Measurements from ENCODE around the gene RAB29.
"Not testable (repeated sequence)": the region's sequence is repeated elsewhere in the genome, so short reads cannot be mapped to it uniquely, and the experiment has no call there.

RAB29 gene
- total RNA-seq, result 35.8 to 109 (median 55.4) reads per million in 17 experiments

DNA sequence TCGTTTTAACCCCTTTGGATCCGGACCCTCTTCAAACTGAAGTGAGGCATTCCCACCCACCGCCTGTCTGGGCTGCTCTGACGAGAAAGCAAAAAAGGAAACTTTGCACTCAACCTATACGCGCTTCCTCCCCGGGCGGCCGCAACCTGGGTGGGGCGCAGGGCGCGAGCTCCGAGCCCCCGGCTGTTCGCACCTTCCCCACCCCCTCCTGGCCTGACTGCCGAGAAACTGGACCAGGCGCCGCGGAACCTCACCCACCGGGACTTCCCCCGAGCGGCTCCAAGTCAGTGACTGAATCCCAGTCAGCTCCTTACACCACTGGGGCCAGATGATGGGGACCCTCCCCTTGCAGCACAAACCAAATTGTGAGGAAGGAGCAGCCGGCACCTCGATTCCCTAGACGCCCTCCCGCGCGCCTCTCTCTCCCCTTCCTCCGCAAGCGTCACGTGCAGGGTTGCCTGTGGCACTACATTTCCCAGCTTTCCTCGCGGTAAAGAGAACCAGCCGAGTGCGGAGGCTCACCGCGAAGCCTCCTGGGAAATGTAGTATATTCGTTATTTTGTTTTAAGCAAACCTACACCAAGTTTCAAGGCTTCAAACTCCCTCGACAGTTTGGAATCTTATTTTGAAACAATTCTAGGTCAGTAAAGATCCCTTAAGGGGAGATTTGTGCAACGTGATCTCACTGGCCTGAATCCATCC lies at the start of gene RAB29:
Gene RAB29 (minus strand): TSS at position 468 of the 702 bp plus-strand sequence. CDS start 526 bp downstream, outside the sequence.
- peak; percentile 83 to 92 (median 89) for DNase-seq

- peak in 1 of 4 experiments; percentile 16 for DNase-seq
Measured at GRCh38 chr1:205824180-205824579, 48.9 kb upstream of the RAB29 start.

GRCh38 chr1:205823260-205823659 lies 48.0 kb upstream of the RAB29 start:
- not testable (repeated sequence) for DNase-seq

DNA sequence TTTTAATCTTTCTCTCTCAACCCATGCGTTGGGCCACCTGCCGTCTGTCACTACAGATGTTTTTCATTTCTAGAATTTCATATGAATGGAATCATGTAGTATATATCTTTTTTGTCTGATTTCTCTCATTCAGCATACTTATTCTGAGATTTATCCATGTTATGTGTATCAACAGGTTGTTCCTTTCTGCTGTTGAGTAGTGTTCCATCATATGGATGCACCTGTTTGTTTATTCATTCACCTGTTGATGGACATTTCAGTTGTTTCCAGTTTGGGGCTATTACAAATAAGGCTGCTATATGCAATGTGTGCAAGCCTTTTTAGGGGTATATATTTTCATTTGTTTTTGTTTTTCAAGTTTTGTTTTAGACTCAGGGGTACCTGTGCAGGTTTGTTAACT lies 47.1 kb upstream of the RAB29 start:
- DNase-seq, result no peak

DNA sequence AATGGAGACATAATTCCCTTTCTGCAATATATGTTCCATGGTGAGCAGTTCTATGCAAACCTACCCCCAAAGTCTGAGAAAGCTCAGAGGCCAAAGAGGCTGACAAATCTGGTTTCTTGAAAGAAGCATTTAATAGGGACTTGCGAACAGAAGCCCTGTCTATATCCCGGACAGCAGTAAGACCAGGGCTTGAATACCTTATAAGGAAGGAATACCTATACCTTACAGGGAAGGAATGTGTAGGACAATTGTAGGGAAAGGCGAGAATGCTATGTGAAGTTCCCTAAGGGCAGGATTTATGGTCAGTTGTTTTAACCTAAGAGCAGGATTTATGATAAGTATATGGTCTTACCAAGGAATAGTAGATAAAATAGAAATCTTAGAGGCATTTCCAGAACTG lies 42.7 kb upstream of the RAB29 start:
- no peak for DNase-seq

DNA sequence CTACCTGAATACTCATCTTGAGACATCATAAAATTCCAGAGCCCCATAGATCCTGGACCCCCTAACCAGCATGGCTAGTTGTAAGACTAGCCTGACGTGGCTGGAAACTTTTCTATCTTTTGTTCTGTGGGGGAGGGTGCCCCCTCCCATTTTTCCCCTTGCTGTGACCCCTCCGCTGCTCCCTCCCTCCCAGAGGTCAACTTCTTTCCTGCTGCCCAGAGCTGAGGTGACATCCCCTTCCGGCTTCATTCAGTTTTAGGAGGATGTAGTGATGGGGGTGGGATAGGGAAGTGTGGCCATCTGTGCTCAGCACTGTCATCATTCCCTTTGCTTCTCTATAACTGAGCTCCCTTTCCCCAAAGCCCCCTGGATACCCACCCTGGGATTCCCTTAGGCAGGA lies 42.1 kb upstream of the RAB29 start:
- no peak for DNase-seq

DNA sequence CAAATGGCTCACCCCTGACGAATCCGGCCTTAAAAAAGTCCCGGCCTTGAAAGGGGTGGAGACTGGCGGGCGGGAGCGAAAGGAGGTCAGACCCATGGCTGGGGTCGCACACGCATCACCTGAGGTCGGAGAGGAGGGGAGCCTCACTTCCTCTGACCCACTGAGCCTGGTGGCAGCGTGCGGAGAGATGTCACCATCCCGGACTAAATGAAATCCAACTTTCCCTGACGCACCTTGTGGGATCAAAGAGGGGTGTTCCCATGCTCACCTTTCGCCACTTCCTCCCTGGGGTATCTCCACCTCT lies 38.4 kb upstream of the RAB29 start:
- DNase-seq, result peak in 1 of 4 experiments; percentile 22

GRCh38 chr1:205812878-205813754 lies 37.8 kb upstream of the RAB29 start, which contains the start of gene SLC41A1:
Gene SLC41A1 (minus strand): TSS chr1:205813198. CDS start chr1:205810441, 2,757 bp downstream.
- peak; percentile 86 to 96 (median 92) for DNase-seq

DNA sequence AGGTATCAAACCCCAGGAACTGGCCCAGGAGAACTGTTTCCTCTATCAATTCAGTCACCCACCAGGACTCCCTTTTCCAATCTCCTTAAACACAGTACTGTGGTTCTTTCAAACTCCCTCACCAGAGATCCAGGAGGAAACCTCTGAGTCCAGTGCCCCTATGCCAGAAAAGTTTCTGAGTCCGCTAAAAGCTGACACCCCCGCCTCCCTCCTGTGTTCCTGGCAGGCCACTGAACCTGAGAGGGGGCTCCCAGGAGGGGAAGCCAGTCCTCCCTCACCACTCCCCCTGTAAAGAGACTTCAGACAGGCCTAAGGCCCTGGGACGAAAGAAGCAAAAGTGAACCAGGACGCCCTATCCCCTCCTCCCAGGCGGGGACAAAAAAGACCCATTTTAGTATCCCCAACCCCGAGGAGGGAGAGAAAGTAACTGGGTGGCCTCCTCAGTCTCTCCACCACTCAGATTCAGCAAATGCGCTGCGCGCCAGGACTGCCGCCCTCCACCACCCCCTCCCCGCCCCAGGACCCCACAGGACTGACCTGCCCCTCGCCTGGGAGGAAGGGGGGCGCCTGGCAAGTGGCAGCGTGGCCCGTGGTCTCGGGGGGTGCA lies 37.1 kb upstream of the RAB29 start:
- DNase-seq, result no peak

- no peak for DNase-seq
Measured at GRCh38 chr1:205811660-205812059, 36.4 kb upstream of the RAB29 start.

- DNase-seq, result no peak
Measured at GRCh38 chr1:205810448-205811157, 35.3 kb upstream of the RAB29 start.

GRCh38 chr1:205809942-205810345 lies 34.7 kb upstream of the RAB29 start:
- DNase-seq, result no peak

DNA sequence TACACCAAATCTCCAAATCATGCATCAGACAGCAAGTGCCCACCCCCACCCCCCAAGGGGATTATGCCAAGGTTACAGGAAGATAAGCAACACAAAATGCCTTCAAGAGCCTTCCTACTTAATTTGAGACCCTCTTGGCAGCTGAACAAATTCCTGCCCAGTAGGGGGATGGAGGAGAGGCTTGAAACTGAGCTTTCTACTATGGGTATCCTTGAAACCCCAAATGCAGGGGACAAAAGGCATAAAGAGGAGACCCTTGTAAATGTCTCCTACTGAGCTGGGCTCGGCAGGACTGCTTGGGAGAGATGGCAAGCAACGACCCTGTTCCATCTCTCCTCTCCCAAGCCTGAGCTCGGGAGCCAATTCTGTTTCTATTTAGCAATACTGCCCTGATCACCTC lies 34.2 kb upstream of the RAB29 start:
- DNase-seq, result no peak

DNA sequence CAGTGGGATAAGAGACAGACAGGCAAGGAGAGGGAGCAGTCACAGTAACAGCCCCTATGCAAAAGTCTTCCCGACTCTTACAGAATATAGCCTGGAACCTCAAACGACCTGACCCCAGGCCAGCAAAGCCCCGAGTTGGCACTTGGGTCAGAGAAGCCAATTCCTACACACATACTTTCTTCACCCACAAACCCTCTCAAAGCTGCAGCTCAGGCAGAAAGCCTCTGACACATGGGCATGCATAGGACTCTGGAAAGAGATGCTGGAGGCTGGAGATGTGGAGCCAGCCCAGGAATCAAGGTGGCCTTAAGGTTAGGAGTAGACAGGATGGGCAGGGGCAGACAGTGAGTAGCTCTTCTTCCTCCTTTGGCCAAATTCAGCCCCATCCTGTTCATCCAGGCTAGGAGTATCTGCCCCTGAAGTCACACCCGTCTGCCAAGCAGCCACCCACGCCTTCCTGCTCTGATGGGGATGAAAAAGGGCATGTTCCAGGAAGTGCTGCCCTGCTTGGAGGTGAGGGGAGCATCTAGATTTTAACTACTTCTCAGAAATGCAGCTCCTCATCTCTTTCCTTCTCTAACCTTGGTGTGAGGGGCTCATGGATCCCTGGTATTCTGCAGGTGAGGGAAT lies 29.9 kb upstream of the RAB29 start:
- DNase-seq, result peak; percentile 23 to 61 (median 53)

- DNase-seq, result no peak
Measured at GRCh38 chr1:205804605-205805004, 29.3 kb upstream of the RAB29 start.

GRCh38 chr1:205803986-205804385 lies 28.7 kb upstream of the RAB29 start:
- DNase-seq, result no peak

GRCh38 chr1:205802060-205802459 lies 26.8 kb upstream of the RAB29 start:
- no peak for DNase-seq

GRCh38 chr1:205800981-205801703 lies 25.9 kb upstream of the RAB29 start:
- DNase-seq, result no peak

DNA sequence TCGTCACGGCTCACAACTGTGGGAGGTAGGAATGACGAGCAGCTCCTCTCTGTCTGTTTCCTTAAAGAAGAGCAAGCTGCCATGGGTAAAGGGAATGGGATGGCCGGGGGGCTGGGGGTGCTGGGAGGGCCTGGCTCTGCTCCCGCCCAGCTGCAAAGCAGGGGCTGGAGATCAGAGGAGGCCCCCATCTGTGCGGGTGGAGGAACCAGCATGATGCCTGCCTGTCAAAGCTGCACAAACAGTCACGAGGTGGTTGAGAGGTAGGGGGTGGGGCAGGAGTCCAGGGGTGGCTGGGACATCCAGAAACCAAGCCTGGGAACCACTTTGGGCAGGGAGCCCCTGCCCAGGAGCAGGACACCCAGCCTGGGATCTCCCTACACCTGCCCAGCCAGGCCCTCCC lies 25.1 kb upstream of the RAB29 start:
- DNase-seq, result no peak

DNA sequence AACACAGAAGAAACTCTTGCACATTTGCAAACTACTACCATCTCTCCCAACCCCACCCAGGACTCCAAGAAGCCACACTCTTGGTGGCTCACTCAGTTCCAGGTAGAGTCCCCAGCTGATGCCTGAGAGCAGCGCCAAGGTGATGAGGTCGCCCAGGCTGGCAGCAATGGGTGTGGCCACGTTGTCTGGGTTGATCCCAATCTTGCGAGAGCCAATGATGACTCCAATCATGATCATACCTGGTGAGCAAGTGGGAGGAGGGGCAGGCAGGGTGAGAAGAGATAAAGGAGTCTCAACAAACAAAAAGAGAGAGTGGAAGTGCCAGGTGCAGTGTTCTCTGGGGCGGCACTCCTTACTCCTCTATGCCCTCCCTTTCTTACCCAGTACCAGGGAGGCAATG lies 23.3 kb upstream of the RAB29 start:
- DNase-seq, result no peak

DNA sequence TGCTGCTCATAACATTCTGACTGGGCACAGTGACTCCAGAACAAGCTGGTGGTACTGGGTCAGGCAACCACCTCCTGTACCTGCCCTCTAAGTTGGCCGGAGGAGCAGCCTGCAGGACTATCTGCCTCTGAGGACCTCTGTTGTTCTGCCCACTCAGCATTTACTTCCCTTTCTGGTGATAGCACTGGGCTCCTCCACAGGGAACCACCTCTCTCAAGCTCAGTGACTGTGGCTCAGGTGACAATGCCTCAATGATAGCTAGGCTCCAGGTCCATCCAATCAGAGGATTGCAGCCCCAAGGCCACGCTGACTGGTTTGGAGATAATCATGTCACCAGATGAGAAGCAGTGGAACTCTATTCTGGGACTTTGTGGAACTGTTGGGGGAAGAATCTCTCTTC lies 21.9 kb upstream of the RAB29 start:
- DNase-seq, result peak; percentile 24 to 60 (median 48)

Data from suppressor macrophage (primary cell).